Lower lobe of right lung (tissue), 2 donors: Measurements from ENCODE around the gene SMOC1. TPM values are rescaled to one million over a fixed set of nuclear protein-coding genes. Genes with fewer than 3 reads are reported as not detected.

ENCODE experiments used
- ATAC-seq, 2 donors: fragments of 200-7000 bp; cut with Tn5 transposase; one replicate each; pipeline ENCODE4 v1.9.1; 2020 to 2022; ENCODE audit warnings: mild to moderate bottlenecking in 2 of 2, moderate library complexity in 2 of 2
- DNase-seq: peaks from one replicate; pipeline ENCODE4 v3.0.0-alpha.2; 2020
- H3K27ac ChIP-seq: fragments of 200-600 bp; one replicate; pipeline ENCODE4 v1.8.0; 2022
- H3K27me3 ChIP-seq: fragments of 200-600 bp; one replicate; pipeline ENCODE4 v1.8.0; 2022; ENCODE audit warnings: low read depth
- H3K36me3 ChIP-seq: fragments of 200-600 bp; one replicate; pipeline ENCODE4 v1.8.0; 2022; ENCODE audit warnings: mild to moderate bottlenecking
- H3K4me1 ChIP-seq: fragments of 200-600 bp; one replicate; pipeline ENCODE4 v1.8.0; 2022
- H3K4me3 ChIP-seq: fragments of 200-600 bp; one replicate; pipeline ENCODE4 v1.8.0; 2022; ENCODE audit warnings: mild to moderate bottlenecking
- H3K9me3 ChIP-seq: fragments of 200-600 bp; one replicate; pipeline ENCODE4 v1.8.0; 2022
- CTCF ChIP-seq: fragments of 200-600 bp; IDR thresholded peaks from one replicate; pipeline ENCODE4 v1.8.0; 2022; ENCODE audit warnings: antibody characterized with exemption, mild to moderate bottlenecking
- intact Hi-C: fragments of 100-400 bp; cut with DNase I; formaldehyde crosslinking; loops from one replicate; pipeline ENCODE4 v1.11.0; 2022
- total RNA-seq: library from RNA; stranded (reverse); fragmentation: NEBNext Ultra II Directional; extraction: Animal tissue kit (Norgen Biotek cat#: 25700); gene quantifications from one replicate; pipeline ENCODE4 v1.2.1, GENCODE V29; 2021
- donor health status: DM: no; HTN: yes; CAD: no; lungs with severe emphysema.

Gene SMOC1
- total RNA-seq, 1 donor from 2014 or later = 1.1 TPM

- DNase-seq (no peak), ATAC-seq (no peak)
- intact Hi-C loops = no loop called here
- Histone ChIP-seq H3K27me3 (no peaks in the 10 kb centered on the region), H3K36me3 (no peaks in the 10 kb centered on the region), H3K4me3 (no peak overlapping the region), H3K4me1 (no peaks in the 10 kb centered on the region), H3K9me3 (no peaks in the 10 kb centered on the region), H3K27ac (no peak overlapping the region)
- TF ChIP-seq CTCF = no peak
These were observed 188.6 kb downstream of the SMOC1 start for GRCh38 chr14:70067810-70068209.

GRCh38 chr14:70069186-70069585 is 190.0 kb downstream of the SMOC1 start:
- intact Hi-C loops = no loop called here
- no peak for TF ChIP-seq CTCF

GRCh38 chr14:70073924-70074566 is 194.8 kb downstream of the SMOC1 start:
- no peaks in the 10 kb centered on the region for H3K4me1 ChIP-seq
- H3K4me3 ChIP-seq = no peak overlapping the region
- no peaks in the 10 kb centered on the region for H3K36me3 ChIP-seq
- intact Hi-C loops = no loop called here
- ATAC-seq (peak; percentile 71 to 88), DNase-seq (peak; percentile 73)
- TF ChIP-seq CTCF = peak; percentile 78
- H3K9me3 ChIP-seq = no peaks in the 10 kb centered on the region
- peaks cover 6% of the 10 kb centered on the region for H3K27me3 ChIP-seq
- H3K27ac ChIP-seq = no peak overlapping the region

More at GRCh38 chr14:70069186-70069585, 190.0 kb downstream of the SMOC1 start:
- H3K27ac ChIP-seq = no peak overlapping the region
- no peak overlapping the region for H3K4me3 ChIP-seq
- no peaks in the 10 kb centered on the region for H3K27me3 ChIP-seq
- DNase-seq (no peak), ATAC-seq (no peak)
- H3K36me3 ChIP-seq = no peaks in the 10 kb centered on the region
- no peaks in the 10 kb centered on the region for H3K4me1 ChIP-seq
- H3K9me3 ChIP-seq = no peaks in the 10 kb centered on the region

GRCh38 chr14:70077005-70077404 is 197.8 kb downstream of the SMOC1 start:
- no peak overlapping the region for H3K27ac ChIP-seq
- intact Hi-C loops = no loop called here
- TF ChIP-seq CTCF = no peak

GRCh38 chr14:70077720-70078119 is 198.5 kb downstream of the SMOC1 start:
- Histone ChIP-seq H3K27me3 (peaks cover 6% of the 10 kb centered on the region), H3K4me1 (no peaks in the 10 kb centered on the region), H3K4me3 (no peak overlapping the region), H3K36me3 (no peaks in the 10 kb centered on the region), H3K27ac (no peak overlapping the region), H3K9me3 (no peaks in the 10 kb centered on the region)
- DNase-seq (no peak), ATAC-seq (no peak)
- no peak for TF ChIP-seq CTCF
- intact Hi-C loops = no loop called here

More at GRCh38 chr14:70077005-70077404, 197.8 kb downstream of the SMOC1 start:
- Histone ChIP-seq H3K36me3 (no peaks in the 10 kb centered on the region), H3K9me3 (no peaks in the 10 kb centered on the region), H3K27me3 (peaks cover 6% of the 10 kb centered on the region), H3K4me1 (no peaks in the 10 kb centered on the region), H3K4me3 (no peak overlapping the region)
- DNase-seq (no peak), ATAC-seq (no peak)
